DOHH2 (cell line): ENCODE results near the gene SORL1.
"Not testable (repeated sequence)": the region's sequence is repeated elsewhere in the genome, so short reads cannot be mapped to it uniquely, and the experiment has no call there.

Source experiments
- EZH2phosphoT487 ChIP-seq: fragments of 200-600 bp; sonication (generic); IDR thresholded peaks from 2 replicates; pipeline ENCODE4 v1.6.1; 2017; ENCODE audit warnings: borderline replicate concordance, mild to moderate bottlenecking, antibody characterized with exemption, low read length, moderate library complexity, mixed read lengths
- TF ChIP-seq, protein P1 (sequence below): fragments of 200-600 bp; sonication (generic); IDR thresholded peaks from one replicate; pipeline ENCODE4 v1.5.1; 2014; ENCODE audit warnings: antibody characterized with exemption, mild to moderate bottlenecking, low read depth, low read length; ENCODE audit not compliant: poor library complexity, severe bottlenecking

DNA sequence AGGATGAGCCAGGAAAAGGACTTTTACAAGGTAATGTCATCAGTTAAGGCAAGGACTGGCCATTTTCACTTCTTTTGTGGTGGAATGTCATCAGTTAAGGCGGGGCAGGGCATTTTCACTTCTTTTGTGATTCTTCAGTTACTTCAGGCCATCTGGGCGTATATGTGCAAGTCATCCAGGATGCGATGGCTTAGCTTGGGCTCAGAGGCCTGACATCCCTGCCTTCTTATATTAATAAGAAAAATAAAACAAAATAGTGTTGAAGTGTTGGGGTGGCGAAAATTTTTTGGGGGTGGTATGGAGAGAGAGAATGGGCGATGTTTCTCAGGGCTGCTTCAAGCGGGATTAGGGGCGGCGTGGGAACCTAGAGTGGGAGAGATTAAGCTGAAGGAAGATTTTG is 185.5 kb downstream of the SORL1 start:
- TF ChIP-seq, protein P1, sequence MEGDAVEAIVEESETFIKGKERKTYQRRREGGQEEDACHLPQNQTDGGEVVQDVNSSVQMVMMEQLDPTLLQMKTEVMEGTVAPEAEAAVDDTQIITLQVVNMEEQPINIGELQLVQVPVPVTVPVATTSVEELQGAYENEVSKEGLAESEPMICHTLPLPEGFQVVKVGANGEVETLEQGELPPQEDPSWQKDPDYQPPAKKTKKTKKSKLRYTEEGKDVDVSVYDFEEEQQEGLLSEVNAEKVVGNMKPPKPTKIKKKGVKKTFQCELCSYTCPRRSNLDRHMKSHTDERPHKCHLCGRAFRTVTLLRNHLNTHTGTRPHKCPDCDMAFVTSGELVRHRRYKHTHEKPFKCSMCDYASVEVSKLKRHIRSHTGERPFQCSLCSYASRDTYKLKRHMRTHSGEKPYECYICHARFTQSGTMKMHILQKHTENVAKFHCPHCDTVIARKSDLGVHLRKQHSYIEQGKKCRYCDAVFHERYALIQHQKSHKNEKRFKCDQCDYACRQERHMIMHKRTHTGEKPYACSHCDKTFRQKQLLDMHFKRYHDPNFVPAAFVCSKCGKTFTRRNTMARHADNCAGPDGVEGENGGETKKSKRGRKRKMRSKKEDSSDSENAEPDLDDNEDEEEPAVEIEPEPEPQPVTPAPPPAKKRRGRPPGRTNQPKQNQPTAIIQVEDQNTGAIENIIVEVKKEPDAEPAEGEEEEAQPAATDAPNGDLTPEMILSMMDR: not testable (repeated sequence)
- TF ChIP-seq EZH2phosphoT487: not testable (repeated sequence)
